ENCODE results near the gene BANP.
"Not testable (repeated sequence)": the region's sequence is repeated elsewhere in the genome, so short reads cannot be mapped to it uniquely, and the experiment has no call there.

The BANP gene

GRCh38 chr16:88090377-88091175 lies 139.3 kb downstream of the BANP start:
- DNase-seq: not testable (repeated sequence)

- not testable (repeated sequence) for DNase-seq
Observed at GRCh38 chr16:88091221-88091971, 140.2 kb downstream of the BANP start.

DNA sequence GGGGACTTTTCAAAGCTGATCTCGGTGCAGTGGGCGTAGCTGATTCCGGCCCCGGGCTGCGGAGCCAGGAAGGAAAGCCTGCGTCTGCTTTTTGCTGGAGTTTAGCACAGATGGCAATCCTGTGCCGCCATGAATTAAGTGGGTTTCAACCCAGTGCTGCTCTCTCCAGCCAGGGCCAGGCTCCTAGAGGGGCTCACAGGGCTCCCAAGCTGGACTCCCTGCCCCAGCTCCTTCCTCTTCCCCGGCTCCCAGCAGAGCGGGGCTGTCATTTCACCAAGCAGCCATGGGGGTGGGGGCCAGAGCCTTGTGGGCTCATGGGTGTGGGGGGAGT lies 140.7 kb downstream of the BANP start:
- not testable (repeated sequence) for DNase-seq

DNA sequence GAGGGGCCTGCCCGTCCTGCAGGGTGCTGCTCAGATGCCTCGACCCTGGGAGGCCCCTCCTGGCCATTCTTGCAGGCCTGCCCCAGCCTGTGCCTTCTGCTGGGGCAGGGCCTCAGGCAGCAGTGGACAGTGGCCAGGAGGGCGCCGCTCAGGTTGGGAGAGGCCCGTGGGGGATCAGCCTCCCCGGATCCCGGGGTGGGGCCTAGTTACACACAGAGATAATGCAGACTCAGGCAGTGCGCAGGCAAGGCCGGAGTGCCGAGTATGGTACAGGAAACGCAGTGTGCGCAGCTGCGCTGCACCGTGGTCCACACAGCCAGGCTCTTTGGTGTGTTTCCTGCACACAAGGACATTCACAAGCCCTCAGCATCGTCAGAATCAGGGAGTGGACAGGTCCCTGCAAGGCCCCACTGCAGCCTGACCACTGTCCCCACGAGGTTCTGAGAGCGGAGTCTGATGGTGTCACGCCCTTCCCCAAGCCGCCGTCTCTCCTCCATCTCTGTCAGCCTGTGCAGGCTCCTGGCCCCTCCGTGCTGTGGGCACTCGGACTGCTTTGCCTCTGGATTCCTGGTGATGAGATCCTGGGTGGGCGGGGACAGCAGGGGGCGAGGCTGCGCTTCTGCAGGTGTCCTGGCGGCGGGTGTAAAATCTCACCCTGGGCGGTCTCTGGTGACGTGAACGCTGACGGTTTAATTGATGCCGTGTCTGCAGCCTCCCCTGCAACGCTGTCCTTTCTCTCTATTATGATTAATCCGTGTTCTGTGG lies 141.7 kb downstream of the BANP start:
- not testable (repeated sequence) for DNase-seq

- not testable (repeated sequence) for DNase-seq
Observed at GRCh38 chr16:88093556-88094252, 142.5 kb downstream of the BANP start.

- not testable (repeated sequence) for DNase-seq
Observed at GRCh38 chr16:88094253-88094575, 143.0 kb downstream of the BANP start.

DNA sequence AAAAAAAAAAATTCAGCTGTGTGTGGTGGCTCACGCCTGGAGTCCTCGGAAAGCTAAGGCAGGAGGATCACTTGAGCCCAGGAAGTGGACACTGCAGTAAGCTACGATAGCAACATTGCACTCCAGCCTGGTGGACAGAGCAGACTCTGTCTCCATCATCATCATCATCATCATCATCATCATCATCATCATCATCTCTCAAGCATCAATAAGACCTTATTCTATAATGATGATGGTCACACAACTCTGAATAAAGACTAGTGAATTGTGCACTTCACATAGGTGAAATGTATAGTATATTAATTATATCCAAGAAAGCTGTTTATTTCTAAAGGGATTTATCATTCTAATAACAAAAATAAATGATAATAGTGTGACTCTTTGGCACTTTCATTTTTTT lies 143.7 kb downstream of the BANP start:
- DNase-seq: not testable (repeated sequence)

DNA sequence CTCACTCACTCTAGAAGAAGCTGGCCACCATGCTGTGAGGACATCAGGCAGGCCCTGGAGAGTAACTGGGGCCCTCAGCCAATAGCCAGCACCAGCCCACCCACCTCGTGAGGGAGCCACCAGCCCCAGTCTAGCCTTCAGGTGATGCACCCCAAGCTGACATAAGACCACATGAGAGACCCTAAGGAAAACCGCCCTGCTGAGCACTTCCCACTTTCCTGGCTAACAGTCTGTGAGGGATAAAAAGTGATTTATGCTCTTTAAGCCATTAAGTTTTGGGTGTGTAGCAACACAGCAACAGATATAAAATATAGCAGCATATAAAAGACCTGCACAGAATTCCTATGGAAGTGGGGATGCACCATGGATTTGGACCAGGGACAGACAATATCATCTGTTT lies 145.4 kb downstream of the BANP start:
- DNase-seq: not testable (repeated sequence)

DNA sequence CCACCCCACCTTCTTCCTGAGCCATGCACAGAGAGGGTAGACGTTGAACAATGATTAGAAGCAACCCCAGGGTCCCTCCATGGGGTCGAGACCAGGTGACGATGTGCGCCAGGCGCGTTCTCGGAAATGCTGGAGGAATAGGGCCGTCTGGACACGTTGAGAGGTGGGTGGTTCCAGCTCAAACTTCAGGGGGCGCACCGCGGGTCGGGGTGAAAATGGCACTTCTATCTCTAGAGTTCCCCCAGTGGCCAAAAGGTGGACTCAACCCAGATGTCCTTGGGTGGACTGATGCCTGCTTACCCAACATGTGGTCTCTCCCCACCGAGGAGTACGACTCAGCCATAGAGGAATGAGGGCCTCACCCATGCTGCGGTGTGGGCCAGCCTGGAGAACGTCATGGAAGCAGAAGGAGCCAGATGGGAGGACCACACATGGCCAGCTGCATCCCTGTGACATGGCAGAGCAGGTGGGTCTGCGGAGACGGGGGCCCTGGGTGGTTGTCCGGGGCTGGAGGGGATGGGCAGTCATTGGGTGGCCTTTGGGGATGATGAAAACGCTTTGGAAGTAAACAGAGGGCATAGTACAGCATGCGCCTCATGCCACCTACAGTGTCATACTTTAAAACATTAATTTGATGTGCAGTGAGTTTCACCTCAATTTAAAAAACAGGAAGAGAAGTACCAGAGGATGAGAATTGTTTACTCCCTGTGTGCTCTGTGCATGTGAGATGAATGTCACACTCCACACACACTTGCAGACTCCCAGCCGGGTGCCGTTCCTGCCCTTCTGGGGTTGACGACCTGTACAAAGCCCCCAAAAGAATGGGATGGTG lies 147.7 kb downstream of the BANP start:
- not testable (repeated sequence) for DNase-seq

- DNase-seq: no peak
Observed at GRCh38 chr16:88099563-88099890, 148.3 kb downstream of the BANP start.

- not testable (repeated sequence) for DNase-seq
Observed at GRCh38 chr16:88099956-88100355, 148.7 kb downstream of the BANP start.

GRCh38 chr16:88100801-88101622 lies 149.8 kb downstream of the BANP start:
- peak in 1 of 2 experiments; percentile 21 for DNase-seq

GRCh38 chr16:88101623-88102105 lies 150.4 kb downstream of the BANP start:
- not testable (repeated sequence) for DNase-seq

DNA sequence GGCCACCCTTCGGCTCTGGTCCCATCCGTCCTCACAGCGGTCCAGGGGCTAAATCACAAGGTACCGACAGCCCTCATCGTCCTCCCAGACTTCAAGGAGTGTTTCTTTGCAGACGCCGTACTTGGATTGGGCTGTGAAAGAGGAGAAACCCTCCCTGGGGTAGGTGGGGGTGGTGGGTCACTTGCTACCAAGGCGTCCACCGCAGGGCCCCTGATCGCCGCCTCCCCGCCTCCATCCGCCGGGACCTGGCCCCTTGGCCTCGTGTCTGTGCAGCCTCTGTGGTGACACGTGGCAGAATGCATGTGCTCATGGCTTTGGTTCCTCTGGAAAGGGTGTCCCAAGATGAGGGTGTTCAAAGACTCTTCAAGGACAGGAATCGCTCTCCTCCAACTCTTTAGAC lies 151.4 kb downstream of the BANP start:
- no peak for DNase-seq

DNA sequence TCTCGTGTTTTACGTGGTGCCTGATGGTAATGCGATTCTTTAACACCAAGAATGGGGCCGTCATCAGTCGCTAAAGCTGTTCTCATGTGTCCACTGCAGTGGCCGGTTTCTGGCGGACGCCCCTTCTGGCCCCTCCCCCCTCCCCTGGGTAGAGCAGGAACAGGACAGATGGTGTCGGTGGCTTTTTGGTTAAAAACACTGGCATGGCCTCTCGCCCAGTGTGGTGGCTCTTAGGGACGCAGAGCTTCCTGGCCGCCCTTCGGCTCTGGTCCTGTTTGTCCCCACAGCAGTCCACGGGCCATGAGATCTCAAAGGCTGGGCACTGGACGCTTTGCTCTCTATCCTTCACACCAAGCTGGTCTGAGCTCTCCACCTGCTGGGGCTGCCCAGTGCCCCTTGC lies 151.8 kb downstream of the BANP start:
- no peak for DNase-seq

DNA sequence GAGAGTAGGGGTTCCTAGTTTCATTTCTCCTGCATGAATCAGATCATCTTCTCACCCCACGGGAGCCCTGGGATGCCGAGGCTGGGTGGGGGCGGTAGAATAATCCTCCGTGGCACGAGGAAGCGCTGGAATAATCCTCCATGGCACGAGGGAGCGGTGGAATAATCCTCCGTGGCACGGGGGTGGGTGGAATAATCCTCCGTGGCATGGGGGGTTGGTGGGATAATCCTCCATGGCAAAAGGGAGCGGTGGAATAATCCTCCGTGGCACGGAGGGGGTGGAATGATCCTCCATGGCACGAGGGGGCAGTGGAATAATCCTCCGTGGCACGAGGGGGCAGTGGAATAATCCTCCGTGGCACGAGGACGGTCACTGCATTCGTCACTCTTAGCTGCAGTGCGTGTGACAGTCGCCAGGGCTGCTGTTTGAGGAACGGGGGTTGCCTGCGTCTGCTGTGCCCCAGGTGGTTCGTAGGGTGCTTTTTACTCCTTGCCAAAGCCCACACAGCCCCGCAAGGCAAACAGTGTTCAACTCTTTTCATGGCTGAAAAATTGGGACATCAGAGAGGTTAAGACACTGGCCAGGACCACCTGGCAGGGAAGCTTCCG lies 152.5 kb downstream of the BANP start:
- DNase-seq: peak in 1 of 2 experiments; percentile 22

DNA sequence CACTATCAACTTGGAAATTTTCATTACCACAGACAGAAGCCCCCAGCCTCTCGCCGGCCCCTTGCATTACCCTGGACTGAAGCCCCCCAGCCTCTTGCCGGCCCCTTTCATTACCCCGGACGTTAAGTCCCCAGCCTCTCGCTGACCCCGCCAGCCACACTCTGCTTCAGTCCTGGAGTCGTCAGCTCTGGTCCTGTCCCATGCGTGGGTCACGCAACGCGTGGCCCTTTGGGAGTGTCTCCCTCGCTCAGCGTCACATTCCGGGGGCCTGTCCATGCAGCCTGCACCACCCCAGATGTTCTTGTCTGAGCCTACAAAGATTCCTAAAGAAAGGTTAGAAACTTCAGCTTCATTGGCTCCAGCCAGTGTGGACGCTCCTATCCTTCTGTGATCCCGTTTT lies 153.1 kb downstream of the BANP start:
- DNase-seq: not testable (repeated sequence)

- DNase-seq: not testable (repeated sequence)
Observed at GRCh38 chr16:88105574-88106140, 154.4 kb downstream of the BANP start.

DNA sequence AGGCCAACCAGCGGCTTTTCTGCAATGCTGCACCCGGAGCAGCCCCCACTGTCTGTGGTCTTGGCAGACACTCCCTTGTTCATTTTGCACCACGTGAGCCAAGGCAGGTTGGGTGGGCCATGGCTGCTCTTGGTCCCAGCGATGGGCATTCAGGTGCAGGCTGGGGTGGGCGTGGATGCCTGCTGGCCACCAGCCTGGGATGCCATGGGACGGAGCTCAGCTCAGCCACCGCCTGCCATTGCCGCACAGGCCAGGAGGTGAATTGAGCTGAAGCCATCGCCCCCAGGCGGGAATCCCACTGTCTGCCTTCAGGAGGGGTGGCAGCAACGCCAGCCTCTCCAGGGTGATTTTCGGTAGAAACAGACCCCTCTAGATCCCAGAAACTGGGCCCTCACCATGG lies 155.3 kb downstream of the BANP start:
- DNase-seq: not testable (repeated sequence)

GRCh38 chr16:88108762-88109161 lies 157.5 kb downstream of the BANP start:
- DNase-seq: no peak
